Erythroblast (primary cell): ENCODE measurements around the gene NECTIN4.

Experiments used
- GATA1 ChIP-seq: IDR thresholded peaks from 2 replicates; pipeline ENCODE4 v1.6.1; 2011; ENCODE audit warnings: low read depth, mild to moderate bottlenecking, control low read depth, low read length, moderate library complexity
- POLR2A ChIP-seq: IDR thresholded peaks from 2 replicates; pipeline ENCODE4 v1.6.1; 2011; ENCODE audit warnings: mild to moderate bottlenecking, low read length

DNA sequence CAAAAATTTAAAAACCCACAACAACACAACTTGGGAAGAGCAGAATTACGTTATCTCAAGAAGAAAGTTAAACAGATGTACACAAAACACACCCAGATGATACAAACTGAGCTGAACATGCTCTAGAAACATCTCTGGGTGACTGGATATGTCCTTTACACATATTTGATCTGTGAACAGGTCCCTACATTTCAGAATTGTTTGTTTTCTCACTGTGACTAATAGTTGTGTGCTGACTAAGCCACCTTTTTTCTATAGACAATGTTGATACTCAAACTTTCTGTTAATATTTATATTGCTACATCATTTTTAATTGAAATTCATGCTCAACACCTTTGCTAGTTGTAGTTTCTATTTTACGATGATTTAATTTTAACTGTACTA lies 67.4 kb downstream of the NECTIN4 start:
- no peak for TF ChIP-seq POLR2A
- no peak for TF ChIP-seq GATA1
